Stimulated activated CD8-positive, alpha-beta memory T cell treated with anti-CD3 and anti-CD28 coated beads, Interleukin-2, amount 100 ng/mL, for 1 hour (primary cell): ENCODE results near the gene MCRIP2.

Experiments
- DNase-seq, 2 donors: peaks; one replicate each; pipeline ENCODE4 v3.0.0-alpha.2; 2020; ENCODE audit warnings: low read depth in 2 of 2

The MCRIP2 gene

GRCh38 chr16:695355-696089, 53.9 kb downstream of the MCRIP2 start:
- DNase-seq: peak; percentile 29 to 42
